ENCODE results near the gene GAS2L3.

- TF ChIP-seq EZH2phosphoT487 (IDR thresholded peaks at IDR 0.05; ENCODE audit: insufficient read depth, low read depth): no peak
- TF ChIP-seq EZH2 (IDR thresholded peaks at IDR 0.05; ENCODE audit: insufficient read depth, poor library complexity, severe bottlenecking): no peak
Measured at GRCh38 chr12:100608776-100609175, 35.3 kb downstream of the GAS2L3 start.
